ENCODE data around the gene PSORS1C2.

- TF ChIP-seq, protein P1, sequence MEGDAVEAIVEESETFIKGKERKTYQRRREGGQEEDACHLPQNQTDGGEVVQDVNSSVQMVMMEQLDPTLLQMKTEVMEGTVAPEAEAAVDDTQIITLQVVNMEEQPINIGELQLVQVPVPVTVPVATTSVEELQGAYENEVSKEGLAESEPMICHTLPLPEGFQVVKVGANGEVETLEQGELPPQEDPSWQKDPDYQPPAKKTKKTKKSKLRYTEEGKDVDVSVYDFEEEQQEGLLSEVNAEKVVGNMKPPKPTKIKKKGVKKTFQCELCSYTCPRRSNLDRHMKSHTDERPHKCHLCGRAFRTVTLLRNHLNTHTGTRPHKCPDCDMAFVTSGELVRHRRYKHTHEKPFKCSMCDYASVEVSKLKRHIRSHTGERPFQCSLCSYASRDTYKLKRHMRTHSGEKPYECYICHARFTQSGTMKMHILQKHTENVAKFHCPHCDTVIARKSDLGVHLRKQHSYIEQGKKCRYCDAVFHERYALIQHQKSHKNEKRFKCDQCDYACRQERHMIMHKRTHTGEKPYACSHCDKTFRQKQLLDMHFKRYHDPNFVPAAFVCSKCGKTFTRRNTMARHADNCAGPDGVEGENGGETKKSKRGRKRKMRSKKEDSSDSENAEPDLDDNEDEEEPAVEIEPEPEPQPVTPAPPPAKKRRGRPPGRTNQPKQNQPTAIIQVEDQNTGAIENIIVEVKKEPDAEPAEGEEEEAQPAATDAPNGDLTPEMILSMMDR (IDR thresholded peaks at IDR 0.05): no peak
- TF ChIP-seq POLR2A (IDR thresholded peaks at IDR 0.05): no peak
Measured at GRCh38 chr6:31174378-31174777, 35.5 kb upstream of the PSORS1C2 start.

Measured in vagina (tissue), 2 donors.